Measurements from ENCODE around the gene NOTCH3.

DNA sequence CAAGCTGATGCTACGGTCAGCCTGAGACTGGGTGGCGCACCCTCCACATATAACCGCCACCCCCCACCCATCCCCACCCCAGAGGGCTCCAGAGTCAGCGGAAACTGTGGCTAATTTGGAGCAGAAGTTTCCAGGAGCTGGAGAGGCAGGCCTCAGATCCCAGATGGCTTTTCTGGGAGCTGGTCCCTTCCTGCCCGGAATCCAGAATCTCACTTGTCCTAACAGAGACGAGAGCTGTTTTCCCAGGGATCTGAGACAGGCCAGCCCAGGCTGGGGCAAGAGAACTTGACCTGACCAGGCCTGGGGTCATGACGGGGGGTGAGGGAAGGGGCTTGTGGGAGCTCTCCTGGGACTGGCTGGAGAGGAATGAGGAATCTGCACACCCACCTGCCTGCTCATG lies 25.0 kb upstream of the NOTCH3 start:
- TF ChIP-seq, protein P1, sequence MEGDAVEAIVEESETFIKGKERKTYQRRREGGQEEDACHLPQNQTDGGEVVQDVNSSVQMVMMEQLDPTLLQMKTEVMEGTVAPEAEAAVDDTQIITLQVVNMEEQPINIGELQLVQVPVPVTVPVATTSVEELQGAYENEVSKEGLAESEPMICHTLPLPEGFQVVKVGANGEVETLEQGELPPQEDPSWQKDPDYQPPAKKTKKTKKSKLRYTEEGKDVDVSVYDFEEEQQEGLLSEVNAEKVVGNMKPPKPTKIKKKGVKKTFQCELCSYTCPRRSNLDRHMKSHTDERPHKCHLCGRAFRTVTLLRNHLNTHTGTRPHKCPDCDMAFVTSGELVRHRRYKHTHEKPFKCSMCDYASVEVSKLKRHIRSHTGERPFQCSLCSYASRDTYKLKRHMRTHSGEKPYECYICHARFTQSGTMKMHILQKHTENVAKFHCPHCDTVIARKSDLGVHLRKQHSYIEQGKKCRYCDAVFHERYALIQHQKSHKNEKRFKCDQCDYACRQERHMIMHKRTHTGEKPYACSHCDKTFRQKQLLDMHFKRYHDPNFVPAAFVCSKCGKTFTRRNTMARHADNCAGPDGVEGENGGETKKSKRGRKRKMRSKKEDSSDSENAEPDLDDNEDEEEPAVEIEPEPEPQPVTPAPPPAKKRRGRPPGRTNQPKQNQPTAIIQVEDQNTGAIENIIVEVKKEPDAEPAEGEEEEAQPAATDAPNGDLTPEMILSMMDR (IDR thresholded peaks at IDR 0.05), result no peak
- TF ChIP-seq ZFX (IDR thresholded peaks at IDR 0.05; ENCODE audit: borderline replicate concordance), result no peak
